HepG2 (cell line): ENCODE measurements around the gene POLR2H.

ENCODE experiments used
- ELF4 ChIP-seq: sonication (generic); formaldehyde crosslinking; IDR thresholded peaks from 2 replicates; pipeline ENCODE4 v1.5.0; 2020; ENCODE audit warnings: missing genetic modification reagents, mild to moderate bottlenecking, moderate library complexity, borderline replicate concordance
- FOXP1 ChIP-seq, 2 experiments: fragments of 450-650 bp in 1 of 2; IDR thresholded peaks; 2 replicates each; pipeline ENCODE4 v1.6.1; 2017 to 2018; ENCODE audit warnings: antibody characterized with exemption in 1 of 2
- GPN1 ChIP-seq: sonication (generic); formaldehyde crosslinking; IDR thresholded peaks from 2 replicates; pipeline ENCODE4 v1.5.1; 2020; ENCODE audit warnings: missing genetic modification reagents, borderline replicate concordance
- NRL ChIP-seq: sonication (generic); formaldehyde crosslinking; IDR thresholded peaks from 2 replicates; pipeline ENCODE4 v1.5.0; 2020; ENCODE audit warnings: missing genetic modification reagents, mild to moderate bottlenecking, moderate library complexity, borderline replicate concordance
- POLR2AphosphoS5 ChIP-seq: IDR thresholded peaks from 2 replicates; pipeline ENCODE4 v1.6.1; 2012; ENCODE audit warnings: low read depth, low read length
- SIN3A ChIP-seq: IDR thresholded peaks from 2 replicates; pipeline ENCODE4 v1.6.1; 2011; ENCODE audit warnings: low read depth, mild to moderate bottlenecking, control low read depth, low read length, borderline replicate concordance
- SOX13 ChIP-seq, 3 experiments: fragments of 450-650 bp in 1 of 3; sonication (generic) in 1 of 3; formaldehyde crosslinking in 1 of 3; IDR thresholded peaks in 2 of 3; conservative IDR thresholded peaks in 1 of 3; 2 replicates each; pipeline versions ENCODE4 v1.5.0 to v1.6.1; 2016 to 2020; ENCODE audit warnings: antibody characterized with exemption in 1 of 3, mild to moderate bottlenecking in 1 of 3, missing compliant biosample characterization in 1 of 3, missing genetic modification reagents in 1 of 3, moderate library complexity in 1 of 3
- TCF7L2 ChIP-seq: IDR thresholded peaks from 2 replicates; pipeline ENCODE4 v1.6.1; 2011; ENCODE audit warnings: mild to moderate bottlenecking, low read depth, low read length, moderate library complexity
- ZBTB20 ChIP-seq: sonication (generic); formaldehyde crosslinking; IDR thresholded peaks from 2 replicates; pipeline ENCODE4 v1.8.1; 2023; ENCODE audit warnings: missing genetic modification reagents, low read depth, mild to moderate bottlenecking, borderline replicate concordance
- ZBTB7A ChIP-seq: sonication (generic); formaldehyde crosslinking; IDR thresholded peaks from 2 replicates; pipeline ENCODE4 v1.8.0; 2022; ENCODE audit warnings: mild to moderate bottlenecking, missing genetic modification reagents
- ZNF530 ChIP-seq: sonication (generic); formaldehyde crosslinking; IDR thresholded peaks from 2 replicates; pipeline ENCODE4 v1.5.0; 2020; ENCODE audit warnings: low read depth, mild to moderate bottlenecking, missing genetic modification reagents
- TF ChIP-seq, protein P1 (sequence below): sonication (generic); formaldehyde crosslinking; IDR thresholded peaks from 2 replicates; pipeline ENCODE4 v1.5.0; 2020; ENCODE audit warnings: mild to moderate bottlenecking, missing genetic modification reagents, moderate library complexity
- TF ChIP-seq, protein P2 (sequence below): sonication (generic); formaldehyde crosslinking; IDR thresholded peaks from 2 replicates; pipeline ENCODE4 v1.4.0; 2020; ENCODE audit warnings: missing genetic modification reagents

DNA sequence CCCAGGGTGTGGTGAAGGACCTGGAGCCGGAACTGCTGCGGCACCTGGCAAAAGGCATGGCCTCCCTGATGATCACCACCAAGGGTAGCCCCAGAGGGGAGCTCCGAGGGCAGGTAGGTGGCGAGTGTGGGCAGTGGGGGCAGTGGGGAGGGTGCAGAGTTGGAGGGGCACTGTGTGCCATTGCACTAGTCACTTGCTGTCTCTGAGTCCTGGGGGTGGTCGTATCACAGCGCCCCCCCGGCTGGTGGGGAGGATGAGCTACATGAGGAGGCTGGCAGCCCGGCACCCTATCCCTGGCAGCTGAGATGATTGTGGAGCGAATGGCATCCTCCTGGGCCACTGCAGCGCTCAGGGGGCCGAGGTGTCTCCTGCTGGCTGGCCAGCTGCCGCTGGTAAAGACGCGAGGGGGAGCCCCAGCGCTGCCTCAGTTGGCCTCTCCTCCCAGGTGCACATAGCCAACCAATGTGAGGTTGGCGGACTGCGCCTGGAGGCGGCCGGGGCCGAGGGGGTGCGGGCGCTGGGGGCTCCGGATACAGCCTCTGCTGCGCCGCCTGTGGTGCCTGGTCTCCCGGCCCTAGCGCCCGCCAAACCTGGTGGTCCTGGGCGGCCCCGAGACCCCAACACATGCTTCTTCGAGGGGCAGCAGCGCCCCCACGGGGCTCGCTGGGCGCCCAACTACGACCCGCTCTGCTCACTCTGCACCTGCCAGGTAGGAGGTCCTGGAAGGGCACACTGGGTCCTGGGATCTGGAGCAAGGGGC is 24.7 kb downstream of the POLR2H start:
- TF ChIP-seq ZBTB20 (CRISPR knock-in tag): no peak
- TF ChIP-seq, protein P1, sequence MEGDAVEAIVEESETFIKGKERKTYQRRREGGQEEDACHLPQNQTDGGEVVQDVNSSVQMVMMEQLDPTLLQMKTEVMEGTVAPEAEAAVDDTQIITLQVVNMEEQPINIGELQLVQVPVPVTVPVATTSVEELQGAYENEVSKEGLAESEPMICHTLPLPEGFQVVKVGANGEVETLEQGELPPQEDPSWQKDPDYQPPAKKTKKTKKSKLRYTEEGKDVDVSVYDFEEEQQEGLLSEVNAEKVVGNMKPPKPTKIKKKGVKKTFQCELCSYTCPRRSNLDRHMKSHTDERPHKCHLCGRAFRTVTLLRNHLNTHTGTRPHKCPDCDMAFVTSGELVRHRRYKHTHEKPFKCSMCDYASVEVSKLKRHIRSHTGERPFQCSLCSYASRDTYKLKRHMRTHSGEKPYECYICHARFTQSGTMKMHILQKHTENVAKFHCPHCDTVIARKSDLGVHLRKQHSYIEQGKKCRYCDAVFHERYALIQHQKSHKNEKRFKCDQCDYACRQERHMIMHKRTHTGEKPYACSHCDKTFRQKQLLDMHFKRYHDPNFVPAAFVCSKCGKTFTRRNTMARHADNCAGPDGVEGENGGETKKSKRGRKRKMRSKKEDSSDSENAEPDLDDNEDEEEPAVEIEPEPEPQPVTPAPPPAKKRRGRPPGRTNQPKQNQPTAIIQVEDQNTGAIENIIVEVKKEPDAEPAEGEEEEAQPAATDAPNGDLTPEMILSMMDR (CRISPR knock-in tag): no peak
- TF ChIP-seq NRL (CRISPR knock-in tag): no peak
- no peak for TF ChIP-seq FOXP1 (IDR thresholded peaks at IDR 0.05)
- TF ChIP-seq FOXP1 (CRISPR knock-in tag; IDR thresholded peaks at IDR 0.05): no peak
- TF ChIP-seq SIN3A: no peak
- no peak for TF ChIP-seq ZBTB7A (CRISPR knock-in tag)
- TF ChIP-seq SOX13 (IDR thresholded peaks at IDR 0.05): no peak
- TF ChIP-seq SOX13 (CRISPR knock-in tag; conservative IDR thresholded peaks at IDR 0.05 in 1 of 2, IDR thresholded peaks at IDR 0.05 in 1 of 2): no peak
- TF ChIP-seq GPN1 (CRISPR knock-in tag): no peak
- TF ChIP-seq, protein P2, sequence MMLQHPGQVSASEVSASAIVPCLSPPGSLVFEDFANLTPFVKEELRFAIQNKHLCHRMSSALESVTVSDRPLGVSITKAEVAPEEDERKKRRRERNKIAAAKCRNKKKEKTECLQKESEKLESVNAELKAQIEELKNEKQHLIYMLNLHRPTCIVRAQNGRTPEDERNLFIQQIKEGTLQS (CRISPR knock-in tag): no peak
- no peak for TF ChIP-seq POLR2AphosphoS5
- no peak for TF ChIP-seq ZNF530 (CRISPR knock-in tag)
- TF ChIP-seq TCF7L2: no peak
- no peak for TF ChIP-seq ELF4
